OCI-M2 (cell line): Measurements from ENCODE around the gene NMNAT1.
"Not testable (repeated sequence)": the region's sequence is repeated elsewhere in the genome, so short reads cannot be mapped to it uniquely, and the experiment has no call there.

Experiments used
- DNase-seq: peaks from one replicate; lab custom pipeline; 2025; ENCODE audit not compliant: unreplicated experiment; lab: John Stamatoyannopoulos, UW

Gene NMNAT1

DNA sequence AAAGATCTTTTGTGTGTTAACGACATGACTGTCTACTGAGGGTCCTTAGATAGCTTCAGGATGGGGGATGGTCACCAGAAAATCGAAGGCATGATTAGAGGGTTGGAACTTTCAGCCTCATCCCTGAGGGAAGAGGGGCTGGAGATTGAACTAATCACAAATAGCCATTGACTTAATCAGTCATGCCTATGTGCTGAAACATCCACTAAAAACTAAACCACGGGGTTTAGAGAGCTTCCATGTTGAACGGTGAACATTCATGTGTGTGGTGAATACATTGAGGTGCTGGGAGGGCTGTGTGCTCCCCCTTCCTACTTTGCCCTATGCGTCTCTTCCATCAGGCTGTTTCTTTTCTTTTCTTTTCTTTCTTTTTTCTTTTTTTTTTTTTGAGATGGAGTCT is 70.7 kb downstream of the NMNAT1 start:
- DNase-seq = no peak

DNA sequence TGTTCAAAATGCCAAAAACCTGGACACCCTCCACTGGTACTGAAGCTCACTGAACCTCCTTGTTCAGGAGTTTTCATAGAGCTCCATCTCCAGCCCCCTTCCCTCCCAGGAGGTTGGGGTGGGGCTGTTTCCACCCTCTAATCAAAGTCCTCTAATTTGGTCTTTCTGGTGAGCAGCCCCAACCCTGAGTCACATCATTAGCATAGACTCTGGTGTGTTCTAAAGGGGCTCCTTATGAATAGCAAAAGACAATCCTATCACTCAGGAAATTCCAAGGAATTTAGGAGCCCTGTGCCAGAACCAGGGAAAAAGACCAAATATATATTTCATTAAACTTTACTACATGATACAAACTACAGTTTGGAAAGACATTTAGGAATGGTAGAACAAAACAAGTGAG is 76.3 kb downstream of the NMNAT1 start:
- DNase-seq = no peak

- no peak for DNase-seq
These were observed 76.8 kb downstream of the NMNAT1 start for GRCh38 chr1:10020086-10020485.

GRCh38 chr1:10020678-10021077 is 77.4 kb downstream of the NMNAT1 start:
- not testable (repeated sequence) for DNase-seq

DNA sequence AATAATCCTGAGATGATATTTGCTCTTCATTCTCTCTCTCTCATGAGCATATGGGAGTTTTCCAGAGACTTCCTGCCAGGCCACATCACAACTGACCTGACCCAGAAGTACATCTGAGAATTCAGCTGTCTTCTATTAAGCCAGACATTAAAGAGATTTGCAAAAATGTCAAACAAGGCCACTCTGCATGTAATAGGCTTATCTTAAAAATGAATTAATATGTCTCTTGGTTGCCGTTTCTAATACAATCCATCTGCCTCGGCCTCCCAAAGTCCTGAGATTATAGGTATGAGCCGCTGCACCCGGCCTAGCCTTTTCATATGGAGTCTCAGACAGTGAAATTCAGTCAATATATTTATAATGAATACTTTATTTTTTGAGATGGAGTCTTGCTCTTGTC is 78.7 kb downstream of the NMNAT1 start:
- DNase-seq = not testable (repeated sequence)

DNA sequence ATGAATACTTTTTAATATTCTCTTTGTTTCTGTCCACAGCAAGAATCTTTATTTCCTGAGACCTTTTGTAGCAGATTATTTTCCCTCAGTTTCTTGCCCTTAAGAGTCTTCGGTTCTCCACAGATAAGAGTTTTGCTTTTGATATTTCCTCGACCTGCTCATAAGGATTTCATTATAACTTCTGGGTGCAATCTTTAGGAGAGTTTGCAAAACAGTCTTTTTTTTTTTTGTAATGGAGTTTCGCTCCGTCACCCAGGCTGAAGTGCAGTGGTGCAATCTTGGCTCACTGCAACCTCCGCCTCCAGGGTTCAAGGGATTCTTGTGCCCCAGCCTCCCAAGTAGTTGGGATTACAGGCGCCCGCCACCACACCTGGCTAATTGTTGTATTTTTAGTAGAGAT is 79.4 kb downstream of the NMNAT1 start:
- no peak for DNase-seq

- DNase-seq = no peak
These were observed 82.1 kb downstream of the NMNAT1 start for GRCh38 chr1:10025354-10025753.

- no peak for DNase-seq
These were observed 83.8 kb downstream of the NMNAT1 start for GRCh38 chr1:10027027-10027426.

DNA sequence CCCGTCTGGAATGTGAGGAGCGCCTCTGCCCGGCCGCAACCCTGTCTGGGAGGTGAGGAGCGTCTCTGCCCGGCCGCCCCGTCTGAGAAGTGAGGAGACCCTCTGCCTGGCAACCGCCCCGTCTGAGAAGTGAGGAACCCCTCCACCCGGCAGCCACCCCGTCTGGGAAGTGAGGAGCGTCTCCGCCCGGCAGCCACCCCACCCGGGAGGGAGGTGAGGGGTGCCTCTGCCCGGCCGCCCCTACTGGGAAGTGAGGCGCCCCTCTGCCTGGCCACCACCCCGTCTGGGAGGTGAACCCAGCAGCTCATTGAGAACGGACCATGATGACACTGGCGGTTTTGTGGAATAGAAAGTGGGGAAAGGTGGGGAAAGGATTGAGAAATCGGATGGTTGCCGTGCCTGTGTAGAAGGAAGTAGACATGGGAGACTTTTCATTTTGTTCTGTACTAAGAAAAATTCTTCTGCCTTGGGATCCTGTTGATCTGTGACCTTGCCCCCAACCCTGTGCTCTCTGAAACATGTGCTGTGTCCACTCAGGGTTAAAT is 85.8 kb downstream of the NMNAT1 start:
- not testable (repeated sequence) for DNase-seq

- DNase-seq = no peak
These were observed 88.2 kb downstream of the NMNAT1 start for GRCh38 chr1:10031461-10031860.

- DNase-seq = peak; percentile 84
These were observed 89.5 kb downstream of the NMNAT1 start, which contains the start of gene UBE4B for GRCh38 chr1:10032590-10033358. Gene UBE4B (plus strand): TSS chr1:10032958. CDS start chr1:10033671, 713 bp downstream.

- DNase-seq = no peak
These were observed 90.1 kb downstream of the NMNAT1 start for GRCh38 chr1:10033359-10033845.
